GM23248 (cell line): ENCODE measurements around the gene ARHGEF37. TPM values are rescaled to one million over a fixed set of nuclear protein-coding genes. Genes with fewer than 3 reads are reported as not detected.

Source experiments
- DNase-seq: peaks from one replicate; pipeline ENCODE4 v3.0.0-alpha.2; 2015
- H2AFZ ChIP-seq: fragments of 200-600 bp; sonication (generic); 2 replicates; pipeline ENCODE4 v1.6.1; 2016; ENCODE audit warnings: antibody characterized with exemption
- H3F3A ChIP-seq: fragments of 200-600 bp; sonication (generic); 2 replicates; pipeline ENCODE4 v1.6.1; 2016; ENCODE audit warnings: mild to moderate bottlenecking, antibody characterized with exemption, mixed run types; ENCODE audit not compliant: insufficient read depth
- H3K27ac ChIP-seq: fragments of 200-600 bp; sonication (generic); 2 replicates; pipeline ENCODE4 v1.5.1; 2016; ENCODE audit warnings: mild to moderate bottlenecking
- H3K27me3 ChIP-seq: fragments of 200-600 bp; sonication (generic); replicated peaks from 2 replicates; pipeline ENCODE4 v1.6.1; 2016; ENCODE audit warnings: mild to moderate bottlenecking; ENCODE audit not compliant: insufficient read depth
- H3K36me3 ChIP-seq: fragments of 200-600 bp; sonication (generic); 2 replicates; pipeline ENCODE4 v1.6.1; 2016; ENCODE audit warnings: low read depth, mild to moderate bottlenecking
- H3K4me1 ChIP-seq: fragments of 200-600 bp; sonication (generic); 2 replicates; pipeline ENCODE4 v1.6.1; 2016; ENCODE audit warnings: mild to moderate bottlenecking; ENCODE audit not compliant: insufficient read depth
- H3K4me2 ChIP-seq: fragments of 200-600 bp; sonication (generic); one replicate; pipeline ENCODE4 v1.6.1; 2016; ENCODE audit warnings: mild to moderate bottlenecking; ENCODE audit not compliant: unreplicated experiment
- H3K4me3 ChIP-seq: fragments of 200-600 bp; sonication (generic); 2 replicates; pipeline ENCODE4 v1.5.1; 2016; ENCODE audit warnings: mild to moderate bottlenecking
- H3K79me2 ChIP-seq: fragments of 200-600 bp; sonication (generic); 2 replicates; pipeline ENCODE4 v1.6.1; 2016; ENCODE audit warnings: mild to moderate bottlenecking; ENCODE audit not compliant: insufficient read depth
- H3K9ac ChIP-seq: fragments of 200-600 bp; sonication (generic); 2 replicates; pipeline ENCODE4 v1.6.1; 2016; ENCODE audit warnings: mild to moderate bottlenecking
- H3K9me2 ChIP-seq: fragments of 200-600 bp; sonication (generic); 2 replicates; pipeline ENCODE4 v1.6.1; 2016; ENCODE audit warnings: mixed run types, mild to moderate bottlenecking, moderate library complexity; ENCODE audit not compliant: insufficient read depth
- H3K9me3 ChIP-seq: fragments of 200-600 bp; sonication (generic); one replicate; pipeline ENCODE4 v1.6.1; 2017; ENCODE audit warnings: low read depth
- H4K20me1 ChIP-seq: fragments of 200-600 bp; sonication (generic); 2 replicates; pipeline ENCODE4 v1.6.0; 2016; ENCODE audit not compliant: insufficient read depth
- EZH2 ChIP-seq: fragments of 200-600 bp; sonication (generic); IDR thresholded peaks from 2 replicates; pipeline ENCODE4 v1.6.1; 2018; ENCODE audit warnings: antibody characterized with exemption, mild to moderate bottlenecking; ENCODE audit not compliant: insufficient read depth, poor library complexity, severe bottlenecking
- EZH2phosphoT487 ChIP-seq: fragments of 200-600 bp; sonication (generic); IDR thresholded peaks from 2 replicates; pipeline ENCODE4 v1.6.1; 2018; ENCODE audit warnings: antibody characterized with exemption, moderate library complexity, mild to moderate bottlenecking, low read depth; ENCODE audit not compliant: insufficient read depth
- WGBS, 2 experiments: methylation state at CpG; one replicate each; pipeline ENCODE4 v1.1.6; 2015 to 2017; ENCODE audit warnings: low lambda C conversion rate in 2 of 2, low coverage in 1 of 2; ENCODE audit errors: missing lambda C conversion rate in 2 of 2; 5-methylcytosine and 5-hydroxymethylcytosine counted together
- in situ Hi-C: fragments of 300-500 bp; cut with MboI; formaldehyde crosslinking; loops from 2 replicates; pipeline ENCODE4 v1.15.0; 2020
- polyA plus RNA-seq: library from polyadenylated mRNA; unstranded; fragments of >200 nt; fragmentation: Nextera tagmentation; extraction: Ambion mirVana; gene quantifications from 2 replicates; pipeline ENCODE4 v1.2.1, GENCODE V29; 2016
- small RNA-seq: library from RNA; depleted of rRNA; stranded (forward); fragments of <200 nt; gene quantifications from one replicate; pipeline ENCODE3, GENCODE V24; 2014; ENCODE audit warnings: low read depth, low replicate concordance
- total RNA-seq: library from RNA; depleted of rRNA; stranded (reverse); fragments of >200 nt; shearing (Covaris generic); gene quantifications from 2 replicates; pipeline ENCODE4 v1.2.3, GENCODE V29; 2014; rRNA removed

Gene ARHGEF37
- total and polyA plus RNA-seq, 2 experiments from 2014 or later, result 0.51 to 0.97 TPM

DNA sequence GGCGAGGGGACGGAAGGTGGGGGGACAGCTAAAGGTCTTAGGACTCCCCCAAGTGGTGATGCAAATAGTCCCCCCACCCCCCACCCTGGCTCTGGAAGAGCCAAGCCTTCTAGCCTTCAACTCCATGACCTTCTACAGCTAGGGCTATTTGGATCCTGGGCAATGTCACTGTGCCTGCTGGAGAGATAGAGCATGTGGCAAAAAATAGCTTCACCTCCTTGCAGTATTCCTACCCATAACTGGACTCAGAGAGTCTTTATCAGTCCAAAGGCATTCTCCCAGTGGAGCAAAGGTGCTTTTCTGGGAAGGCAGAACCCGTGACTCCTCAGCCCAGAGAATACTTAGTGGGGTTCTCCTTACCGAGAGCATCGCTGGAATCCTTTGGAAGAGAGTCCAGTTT lies 100.0 kb downstream of the ARHGEF37 start:
- no peak overlapping the region for H3K27ac ChIP-seq
- no peaks in the 10 kb centered on the region for H3F3A ChIP-seq
- in situ Hi-C loops, result no loop called here
- no peak overlapping the region for H3K4me2 ChIP-seq
- H3K9me2 ChIP-seq, result no peaks in the 10 kb centered on the region
- no peak overlapping the region for H3K9ac ChIP-seq
- H2AFZ ChIP-seq, result no peak overlapping the region
- H3K27me3 ChIP-seq, result peaks cover 67% of the 10 kb centered on the region
- no peaks in the 10 kb centered on the region for H3K9me3 ChIP-seq
- 62 to 70% methylated on average over 5 of the region's 5 CpGs for WGBS, 2 experiments
- H4K20me1 ChIP-seq, result no peaks in the 10 kb centered on the region
- H3K4me3 ChIP-seq, result no peak overlapping the region
- no peaks in the 10 kb centered on the region for H3K36me3 ChIP-seq
- no peak for DNase-seq
- no peaks in the 10 kb centered on the region for H3K79me2 ChIP-seq
- TF ChIP-seq EZH2, result no peak
- TF ChIP-seq EZH2phosphoT487, result no peak
- H3K4me1 ChIP-seq, result no peaks in the 10 kb centered on the region

DNA sequence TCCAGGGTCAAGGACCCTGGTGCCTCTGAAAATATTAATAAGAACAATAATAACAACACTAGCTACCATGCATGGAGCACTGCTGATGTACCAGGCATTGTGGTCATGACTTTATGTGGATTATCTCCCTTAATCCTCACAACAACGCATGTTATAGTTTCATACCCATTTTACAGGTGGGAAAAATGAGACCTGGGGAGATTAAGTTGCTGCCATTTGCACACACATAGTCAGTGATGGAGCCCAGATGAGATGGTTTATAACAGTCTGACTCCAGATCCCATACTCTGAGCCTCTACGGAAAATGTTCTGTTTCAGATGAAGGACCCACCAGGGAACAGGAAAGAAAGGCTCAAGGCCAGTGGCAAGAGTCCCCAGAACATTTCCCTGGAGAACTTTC lies 100.6 kb downstream of the ARHGEF37 start:
- no peaks in the 10 kb centered on the region for H3K4me1 ChIP-seq
- no peaks in the 10 kb centered on the region for H4K20me1 ChIP-seq
- H3K27ac ChIP-seq, result no peak overlapping the region
- no peak overlapping the region for H3K9ac ChIP-seq
- no peaks in the 10 kb centered on the region for H3K9me3 ChIP-seq
- no peaks in the 10 kb centered on the region for H3F3A ChIP-seq
- peaks cover 71% of the 10 kb centered on the region for H3K27me3 ChIP-seq
- no peak overlapping the region for H3K4me2 ChIP-seq
- in situ Hi-C loops, result no loop called here
- H3K9me2 ChIP-seq, result no peaks in the 10 kb centered on the region
- H3K79me2 ChIP-seq, result no peaks in the 10 kb centered on the region
- no peaks in the 10 kb centered on the region for H3K36me3 ChIP-seq
- no peak for TF ChIP-seq EZH2phosphoT487
- no peak for TF ChIP-seq EZH2
- H3K4me3 ChIP-seq, result no peak overlapping the region
- no peak overlapping the region for H2AFZ ChIP-seq
- 75 to 80% methylated on average over 2 of the region's 2 CpGs for WGBS, 2 experiments
- no peak for DNase-seq

DNA sequence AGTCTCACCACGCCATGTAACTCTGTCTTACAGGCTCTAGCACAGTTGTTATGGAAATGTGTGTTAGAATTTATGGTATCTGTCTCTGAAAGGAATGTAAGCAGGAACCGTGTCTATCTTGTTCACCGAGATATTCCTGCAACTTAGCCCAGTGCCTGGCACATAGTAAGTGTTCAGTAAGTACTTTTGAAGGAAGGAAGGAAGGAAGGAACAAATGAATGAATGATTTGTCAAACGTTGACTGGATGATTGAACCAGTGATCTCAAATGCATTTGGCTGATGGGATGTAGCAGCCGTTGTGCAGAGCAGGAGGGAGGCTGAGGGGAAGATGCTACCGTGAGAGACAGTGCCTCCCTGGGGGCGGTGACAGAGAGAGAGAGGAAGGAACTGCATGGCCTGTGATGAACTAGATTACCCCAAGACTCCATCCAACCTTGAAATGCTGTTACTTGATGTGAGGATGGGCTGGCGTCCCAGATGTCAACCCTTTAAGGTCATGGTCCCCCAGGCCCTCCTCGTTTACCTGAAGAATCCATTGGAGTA lies 101.3 kb downstream of the ARHGEF37 start:
- Histone ChIP-seq H2AFZ (no peak overlapping the region), H3K9ac (no peak overlapping the region), H3K27me3 (peaks cover 72% of the 10 kb centered on the region), H3K4me1 (no peaks in the 10 kb centered on the region), H3K9me3 (no peaks in the 10 kb centered on the region), H3K4me3 (no peak overlapping the region), H4K20me1 (no peaks in the 10 kb centered on the region), H3K9me2 (no peaks in the 10 kb centered on the region), H3K27ac (no peak overlapping the region), H3F3A (no peaks in the 10 kb centered on the region), H3K36me3 (no peaks in the 10 kb centered on the region), H3K79me2 (no peaks in the 10 kb centered on the region), H3K4me2 (no peak overlapping the region)
- no peak for DNase-seq
- no peak for TF ChIP-seq EZH2
- TF ChIP-seq EZH2phosphoT487, result no peak
- in situ Hi-C loops, result no loop called here
- 29 to 34% methylated on average over 9 of the region's 9 CpGs for WGBS, 2 experiments

DNA sequence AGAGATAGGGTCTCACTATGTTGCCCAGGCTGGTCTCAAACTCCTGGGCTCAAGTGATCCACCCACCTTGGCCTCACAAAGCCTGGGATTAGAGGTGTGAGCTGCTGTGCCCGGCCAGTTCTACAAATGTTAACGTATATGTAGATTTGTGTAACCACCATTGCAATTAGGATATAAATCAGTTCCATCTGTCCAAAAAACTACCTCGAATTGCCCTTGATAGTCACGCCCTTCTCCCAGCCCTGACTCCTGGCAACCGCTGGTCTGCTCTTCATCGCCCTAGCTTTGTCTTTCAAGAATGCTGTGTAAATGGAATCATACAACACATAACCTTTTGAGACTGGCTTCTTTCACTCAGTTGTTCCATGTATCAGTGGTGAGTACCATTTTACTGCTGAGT lies 102.7 kb downstream of the ARHGEF37 start:
- in situ Hi-C loops, result no loop called here
- no peak for DNase-seq
- no peak overlapping the region for H2AFZ ChIP-seq
- no peak overlapping the region for H3K4me3 ChIP-seq
- no peaks in the 10 kb centered on the region for H3K79me2 ChIP-seq
- TF ChIP-seq EZH2phosphoT487, result no peak
- TF ChIP-seq EZH2, result no peak
- H3K4me2 ChIP-seq, result no peak overlapping the region
- H3F3A ChIP-seq, result no peaks in the 10 kb centered on the region
- H3K27ac ChIP-seq, result no peak overlapping the region
- no peaks in the 10 kb centered on the region for H4K20me1 ChIP-seq
- H3K9me2 ChIP-seq, result no peaks in the 10 kb centered on the region
- no peaks in the 10 kb centered on the region for H3K36me3 ChIP-seq
- H3K4me1 ChIP-seq, result no peaks in the 10 kb centered on the region
- H3K27me3 ChIP-seq, result peaks cover 73% of the 10 kb centered on the region
- H3K9ac ChIP-seq, result no peak overlapping the region
- WGBS, 2 experiments, result 12 to 16% methylated on average over 6 of the region's 6 CpGs
- no peaks in the 10 kb centered on the region for H3K9me3 ChIP-seq

DNA sequence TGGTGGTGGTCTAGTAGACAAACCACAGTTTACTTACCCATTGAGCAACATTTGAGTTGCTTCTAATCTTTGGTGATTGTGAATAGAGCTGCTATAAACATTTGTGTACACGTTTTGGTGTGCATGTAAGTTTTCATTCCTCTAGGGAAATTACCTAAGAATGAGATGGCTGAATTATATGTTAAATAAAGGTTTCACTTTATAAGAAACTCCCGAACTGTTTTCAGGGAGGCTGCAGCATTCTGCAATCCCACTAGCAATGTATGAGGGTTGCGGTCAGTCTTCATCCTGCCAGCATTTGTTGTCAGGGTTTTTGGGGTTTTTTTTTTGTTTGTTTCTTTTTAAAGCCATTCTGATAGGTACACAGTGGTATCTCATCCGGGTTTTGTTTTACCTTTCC lies 103.1 kb downstream of the ARHGEF37 start:
- H3K4me1 ChIP-seq, result no peaks in the 10 kb centered on the region
- no peak for DNase-seq
- TF ChIP-seq EZH2, result no peak
- TF ChIP-seq EZH2phosphoT487, result no peak
- no peaks in the 10 kb centered on the region for H4K20me1 ChIP-seq
- H3K79me2 ChIP-seq, result no peaks in the 10 kb centered on the region
- in situ Hi-C loops, result no loop called here
- no peaks in the 10 kb centered on the region for H3F3A ChIP-seq
- no peak overlapping the region for H3K4me3 ChIP-seq
- no peaks in the 10 kb centered on the region for H3K36me3 ChIP-seq
- H3K27ac ChIP-seq, result no peak overlapping the region
- H3K9me2 ChIP-seq, result no peaks in the 10 kb centered on the region
- no peak overlapping the region for H2AFZ ChIP-seq
- H3K9ac ChIP-seq, result no peak overlapping the region
- no peaks in the 10 kb centered on the region for H3K9me3 ChIP-seq
- 33% methylated on average over 4 of the region's 4 CpGs for WGBS, 2 experiments
- peaks cover 75% of the 10 kb centered on the region for H3K27me3 ChIP-seq
- H3K4me2 ChIP-seq, result no peak overlapping the region

Small RNA genes lying within 50 kb of the gene (small RNA-seq; reads per million reads assigned to genes)
- not detected for gene RNU6-588P

Other genes with a start within 250 kb of the ARHGEF37 start
- 26.3 and 27.0 TPM in 2 replicates for gene GRPEL2, start 236.0 kb upstream of the ARHGEF37 start, total RNA-seq
- gene GRPEL2, start 236.0 kb upstream of the ARHGEF37 start, polyA plus RNA-seq, result 17.0 and 19.5 TPM in 2 replicates
- 10.7 and 12.6 TPM in 2 replicates for gene PCYOX1L, start 223.5 kb upstream of the ARHGEF37 start, total RNA-seq
- 10.4 and 10.5 TPM in 2 replicates for gene PCYOX1L, start 223.5 kb upstream of the ARHGEF37 start, polyA plus RNA-seq
- not detected in 2 replicates for gene IL17B, start 202.2 kb upstream of the ARHGEF37 start, total RNA-seq
- 0.29 and 0.43 TPM in 2 replicates for gene IL17B, start 202.2 kb upstream of the ARHGEF37 start, polyA plus RNA-seq
- 415 and 428 TPM in 2 replicates for gene CSNK1A1, start 30.1 kb upstream of the ARHGEF37 start, total RNA-seq
- gene CSNK1A1, start 30.1 kb upstream of the ARHGEF37 start, polyA plus RNA-seq, result 225 and 228 TPM in 2 replicates
- gene PPARGC1B, start 148.8 kb downstream of the ARHGEF37 start, total RNA-seq, result under 0.01 TPM in 1 of 2 replicates, not detected in the other
- 0.05 and 0.13 TPM in 2 replicates for gene PPARGC1B, start 148.8 kb downstream of the ARHGEF37 start, polyA plus RNA-seq